ENCODE measurements around the gene HRC. TPM values are rescaled to one million over a fixed set of nuclear protein-coding genes. Genes with fewer than 3 reads are reported as not detected.

HRC gene
- total RNA-seq, 1 experiment from 2014 or later: 0.13 TPM

DNA sequence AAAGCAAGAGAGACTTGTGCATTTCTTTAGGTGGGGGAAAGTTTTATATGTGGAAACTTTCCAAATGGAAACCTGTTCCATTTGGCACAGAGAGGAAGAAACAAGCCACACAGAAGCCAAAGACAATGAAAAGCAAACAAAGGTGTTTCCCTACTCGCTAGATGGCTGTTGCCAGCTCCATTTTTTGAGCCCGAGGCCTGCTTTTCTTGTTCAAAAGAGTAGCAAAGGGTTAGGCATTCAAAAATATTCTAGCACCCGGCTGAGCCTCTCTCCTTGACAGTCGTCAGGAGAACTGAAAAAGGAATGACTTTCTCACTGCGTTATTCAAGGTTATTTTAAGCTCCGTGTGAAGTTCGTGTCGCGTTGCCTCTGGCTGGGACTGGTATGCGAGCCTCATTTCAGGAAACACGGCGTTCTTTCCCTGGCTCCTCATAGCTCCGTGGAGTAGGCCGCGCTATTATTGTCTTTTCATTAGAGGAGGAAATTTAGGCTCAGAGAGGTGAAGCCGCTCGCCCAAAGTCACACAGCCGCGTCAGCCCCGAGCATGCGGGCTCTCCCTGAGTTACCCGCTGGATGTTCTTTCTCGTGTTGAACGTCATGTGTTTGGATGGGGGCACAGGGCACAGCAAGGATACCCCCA, 10.0 kb upstream of the HRC start:
- ATAC-seq: no peak
- H3K27me3 ChIP-seq (ENCODE audit: control insufficient read depth, insufficient read depth, low read length): no peaks in the 10 kb centered on the region
- no peak overlapping the region for H3K27ac ChIP-seq (ENCODE audit: low read length)
- ChIA-PET POLR2A (no interaction called here), CTCF (no interaction called here)
- no peak overlapping the region for H3K4me3 ChIP-seq (ENCODE audit: low read depth in 2 of 2, low read length in 2 of 2)
- no peaks in the 10 kb centered on the region for H3K4me1 ChIP-seq (ENCODE audit: control insufficient read depth, insufficient read depth, low read length)
- TF ChIP-seq, protein P1, sequence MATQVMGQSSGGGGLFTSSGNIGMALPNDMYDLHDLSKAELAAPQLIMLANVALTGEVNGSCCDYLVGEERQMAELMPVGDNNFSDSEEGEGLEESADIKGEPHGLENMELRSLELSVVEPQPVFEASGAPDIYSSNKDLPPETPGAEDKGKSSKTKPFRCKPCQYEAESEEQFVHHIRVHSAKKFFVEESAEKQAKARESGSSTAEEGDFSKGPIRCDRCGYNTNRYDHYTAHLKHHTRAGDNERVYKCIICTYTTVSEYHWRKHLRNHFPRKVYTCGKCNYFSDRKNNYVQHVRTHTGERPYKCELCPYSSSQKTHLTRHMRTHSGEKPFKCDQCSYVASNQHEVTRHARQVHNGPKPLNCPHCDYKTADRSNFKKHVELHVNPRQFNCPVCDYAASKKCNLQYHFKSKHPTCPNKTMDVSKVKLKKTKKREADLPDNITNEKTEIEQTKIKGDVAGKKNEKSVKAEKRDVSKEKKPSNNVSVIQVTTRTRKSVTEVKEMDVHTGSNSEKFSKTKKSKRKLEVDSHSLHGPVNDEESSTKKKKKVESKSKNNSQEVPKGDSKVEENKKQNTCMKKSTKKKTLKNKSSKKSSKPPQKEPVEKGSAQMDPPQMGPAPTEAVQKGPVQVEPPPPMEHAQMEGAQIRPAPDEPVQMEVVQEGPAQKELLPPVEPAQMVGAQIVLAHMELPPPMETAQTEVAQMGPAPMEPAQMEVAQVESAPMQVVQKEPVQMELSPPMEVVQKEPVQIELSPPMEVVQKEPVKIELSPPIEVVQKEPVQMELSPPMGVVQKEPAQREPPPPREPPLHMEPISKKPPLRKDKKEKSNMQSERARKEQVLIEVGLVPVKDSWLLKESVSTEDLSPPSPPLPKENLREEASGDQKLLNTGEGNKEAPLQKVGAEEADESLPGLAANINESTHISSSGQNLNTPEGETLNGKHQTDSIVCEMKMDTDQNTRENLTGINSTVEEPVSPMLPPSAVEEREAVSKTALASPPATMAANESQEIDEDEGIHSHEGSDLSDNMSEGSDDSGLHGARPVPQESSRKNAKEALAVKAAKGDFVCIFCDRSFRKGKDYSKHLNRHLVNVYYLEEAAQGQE (IDR thresholded peaks at IDR 0.05; ENCODE audit: insufficient read depth in 1 of 2, low read depth in 2 of 2, low read length in 1 of 2): no peak
- no peak for TF ChIP-seq POLR2AphosphoS5 (IDR thresholded peaks at IDR 0.05; ENCODE audit: low read depth, low read length)
- no peak for TF ChIP-seq TCF7L2 (IDR thresholded peaks at IDR 0.05; ENCODE audit: low read depth, low read length)
- TF ChIP-seq, protein P2, sequence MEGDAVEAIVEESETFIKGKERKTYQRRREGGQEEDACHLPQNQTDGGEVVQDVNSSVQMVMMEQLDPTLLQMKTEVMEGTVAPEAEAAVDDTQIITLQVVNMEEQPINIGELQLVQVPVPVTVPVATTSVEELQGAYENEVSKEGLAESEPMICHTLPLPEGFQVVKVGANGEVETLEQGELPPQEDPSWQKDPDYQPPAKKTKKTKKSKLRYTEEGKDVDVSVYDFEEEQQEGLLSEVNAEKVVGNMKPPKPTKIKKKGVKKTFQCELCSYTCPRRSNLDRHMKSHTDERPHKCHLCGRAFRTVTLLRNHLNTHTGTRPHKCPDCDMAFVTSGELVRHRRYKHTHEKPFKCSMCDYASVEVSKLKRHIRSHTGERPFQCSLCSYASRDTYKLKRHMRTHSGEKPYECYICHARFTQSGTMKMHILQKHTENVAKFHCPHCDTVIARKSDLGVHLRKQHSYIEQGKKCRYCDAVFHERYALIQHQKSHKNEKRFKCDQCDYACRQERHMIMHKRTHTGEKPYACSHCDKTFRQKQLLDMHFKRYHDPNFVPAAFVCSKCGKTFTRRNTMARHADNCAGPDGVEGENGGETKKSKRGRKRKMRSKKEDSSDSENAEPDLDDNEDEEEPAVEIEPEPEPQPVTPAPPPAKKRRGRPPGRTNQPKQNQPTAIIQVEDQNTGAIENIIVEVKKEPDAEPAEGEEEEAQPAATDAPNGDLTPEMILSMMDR (IDR thresholded peaks at IDR 0.05): no peak
- no peak for TF ChIP-seq SIN3A (IDR thresholded peaks at IDR 0.05; ENCODE audit: borderline replicate concordance, insufficient read depth, low read depth, low read length)
- in situ Hi-C loops (cut with HindIII; ENCODE audit: low pct_unique_long_range_greater_than_20kb, low sequenced_read_pairs): no loop called here
- DNase-seq (ENCODE audit: low read depth, low spot score): no peak
- no TSS peak for BruUV-seq (replicated peaks)
- intact Hi-C loops (cut with micrococcal nuclease; ENCODE audit: unreplicated experiment): no loop called here
- H3K36me3 ChIP-seq (ENCODE audit: control insufficient read depth, insufficient read depth, low read length): no peaks in the 10 kb centered on the region
- H3K9me3 ChIP-seq (ENCODE audit: control insufficient read depth, insufficient read depth, low read depth, low read length): no peaks in the 10 kb centered on the region

DNA sequence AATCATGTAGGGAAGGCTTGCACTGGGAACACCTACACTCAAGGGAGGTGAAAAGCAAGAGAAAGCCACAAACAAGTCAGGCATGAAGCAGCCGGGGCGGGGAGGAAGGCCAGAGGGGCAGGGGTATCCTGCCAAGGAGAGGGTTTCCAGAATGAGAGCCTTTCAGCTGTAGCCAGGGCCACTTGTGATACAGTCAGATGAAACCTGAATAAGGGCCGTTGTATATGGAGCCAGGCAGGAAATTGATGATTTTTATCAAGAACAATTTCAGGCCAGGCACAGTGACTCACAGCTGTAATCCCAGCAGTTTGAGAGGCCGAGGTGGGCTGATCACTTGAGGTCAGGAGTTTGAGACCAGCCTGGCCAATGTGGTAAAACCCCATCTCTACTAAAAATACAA, 6.8 kb upstream of the HRC start:
- POLR2A ChIA-PET: no interaction called here
- Histone ChIP-seq H3K27ac (ENCODE audit: low read length) (no peak overlapping the region), H3K9me3 (ENCODE audit: control insufficient read depth, insufficient read depth, low read depth, low read length) (no peaks in the 10 kb centered on the region), H3K27me3 (ENCODE audit: control insufficient read depth, insufficient read depth, low read length) (no peaks in the 10 kb centered on the region), H3K4me1 (ENCODE audit: control insufficient read depth, insufficient read depth, low read length) (peaks cover 4% of the 10 kb centered on the region; the same call in 1 of the 2 replicates), H3K4me3 (ENCODE audit: low read depth in 2 of 2, low read length in 2 of 2) (no peak overlapping the region), H3K36me3 (ENCODE audit: control insufficient read depth, insufficient read depth, low read length) (no peaks in the 10 kb centered on the region)
- DNase-seq (ENCODE audit: low read depth, low spot score) (no peak), ATAC-seq (no peak)
- TF ChIP-seq TCF7L2 (IDR thresholded peaks at IDR 0.05; ENCODE audit: low read depth, low read length) (no peak), SIN3A (IDR thresholded peaks at IDR 0.05; ENCODE audit: borderline replicate concordance, insufficient read depth, low read depth, low read length) (no peak), POLR2AphosphoS5 (IDR thresholded peaks at IDR 0.05; ENCODE audit: low read depth, low read length) (no peak)
- TF ChIP-seq, protein P1 (IDR thresholded peaks at IDR 0.05; ENCODE audit: insufficient read depth in 1 of 2, low read depth in 2 of 2, low read length in 1 of 2): no peak
- TF ChIP-seq, protein P2 (IDR thresholded peaks at IDR 0.05): no peak
- no TSS peak for BruUV-seq (replicated peaks)
- CTCF ChIA-PET: no interaction called here
- intact Hi-C loops (cut with micrococcal nuclease; ENCODE audit: unreplicated experiment): no loop called here
- in situ Hi-C loops (cut with HindIII; ENCODE audit: low pct_unique_long_range_greater_than_20kb, low sequenced_read_pairs): no loop called here
